OCI-LY7 (cell line): ENCODE measurements around the gene CR2.

Source experiments
- EZH2phosphoT487 ChIP-seq: fragments of 200-600 bp; sonication (generic); IDR thresholded peaks from 2 replicates; pipeline ENCODE4 v1.6.1; 2018; ENCODE audit warnings: low read depth, borderline replicate concordance, mild to moderate bottlenecking, mixed run types, antibody characterized with exemption, low read length, moderate library complexity, mixed read lengths
- TF ChIP-seq, protein P1 (sequence below): fragments of 200-600 bp; sonication (generic); conservative IDR thresholded peaks from 2 replicates; pipeline ENCODE4 v1.5.1; 2014; ENCODE audit warnings: mild to moderate bottlenecking, antibody characterized with exemption, low read length, moderate library complexity, mixed read lengths

DNA sequence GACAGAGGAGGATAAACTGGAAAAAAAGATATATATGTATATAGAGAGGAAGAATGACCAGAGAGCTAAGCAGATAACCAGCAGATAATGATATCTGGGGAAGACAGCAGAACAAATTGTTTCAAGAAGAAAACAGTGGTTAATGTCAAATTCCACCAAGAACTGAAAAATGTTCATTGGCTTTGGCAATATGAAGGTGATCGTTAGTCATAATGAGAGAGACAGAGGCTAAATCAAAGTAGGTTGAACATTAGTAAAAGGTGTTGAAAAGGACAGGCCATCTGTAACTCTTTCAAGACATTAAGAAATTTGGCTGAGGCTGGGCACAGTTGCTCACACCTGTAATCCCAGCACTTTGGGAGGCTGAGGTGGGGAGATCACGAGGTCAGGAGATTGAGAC lies 25.3 kb upstream of the CR2 start:
- TF ChIP-seq, protein P1, sequence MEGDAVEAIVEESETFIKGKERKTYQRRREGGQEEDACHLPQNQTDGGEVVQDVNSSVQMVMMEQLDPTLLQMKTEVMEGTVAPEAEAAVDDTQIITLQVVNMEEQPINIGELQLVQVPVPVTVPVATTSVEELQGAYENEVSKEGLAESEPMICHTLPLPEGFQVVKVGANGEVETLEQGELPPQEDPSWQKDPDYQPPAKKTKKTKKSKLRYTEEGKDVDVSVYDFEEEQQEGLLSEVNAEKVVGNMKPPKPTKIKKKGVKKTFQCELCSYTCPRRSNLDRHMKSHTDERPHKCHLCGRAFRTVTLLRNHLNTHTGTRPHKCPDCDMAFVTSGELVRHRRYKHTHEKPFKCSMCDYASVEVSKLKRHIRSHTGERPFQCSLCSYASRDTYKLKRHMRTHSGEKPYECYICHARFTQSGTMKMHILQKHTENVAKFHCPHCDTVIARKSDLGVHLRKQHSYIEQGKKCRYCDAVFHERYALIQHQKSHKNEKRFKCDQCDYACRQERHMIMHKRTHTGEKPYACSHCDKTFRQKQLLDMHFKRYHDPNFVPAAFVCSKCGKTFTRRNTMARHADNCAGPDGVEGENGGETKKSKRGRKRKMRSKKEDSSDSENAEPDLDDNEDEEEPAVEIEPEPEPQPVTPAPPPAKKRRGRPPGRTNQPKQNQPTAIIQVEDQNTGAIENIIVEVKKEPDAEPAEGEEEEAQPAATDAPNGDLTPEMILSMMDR: no peak
- no peak for TF ChIP-seq EZH2phosphoT487
